Measurements from ENCODE around the gene LILRB3. TPM values are rescaled to one million over a fixed set of nuclear protein-coding genes. Genes with fewer than 3 reads are reported as not detected.

Gene LILRB3
- polyA plus RNA-seq, 1 donor (not counting 4 experiments of a cell fraction or from before 2014, with no cell fraction given): not detected

DNA sequence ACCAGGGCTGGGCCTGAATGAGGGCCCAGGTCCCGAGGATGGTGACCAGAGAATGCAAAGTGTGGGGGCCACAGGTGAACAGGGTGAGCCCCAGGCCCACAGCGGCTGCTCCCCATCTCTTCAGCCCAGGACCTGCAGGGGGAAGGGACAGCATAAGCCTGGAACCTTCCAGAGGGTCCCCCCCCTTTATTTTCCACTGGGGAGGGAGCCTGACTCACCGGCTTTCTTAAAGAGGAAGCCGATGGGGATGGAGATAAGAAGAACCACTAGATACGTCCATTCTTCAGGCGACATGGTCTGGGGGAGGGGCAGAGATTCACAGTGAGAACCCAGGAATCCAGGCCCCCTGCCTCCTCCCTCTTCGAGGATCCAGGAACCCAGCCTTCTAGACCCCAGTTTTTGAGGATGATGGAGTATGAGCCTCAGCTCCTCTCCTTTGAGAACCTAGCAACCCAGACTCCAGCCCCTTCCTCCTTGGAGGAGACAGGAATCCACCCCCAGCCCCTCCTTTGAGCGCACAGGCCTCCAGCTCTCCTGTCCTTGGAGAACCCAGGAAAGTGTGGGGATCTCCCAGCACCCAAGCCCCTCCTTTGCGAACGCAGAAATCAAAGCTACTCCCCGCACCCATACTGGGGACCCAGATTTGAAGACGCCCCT is 34.5 kb downstream of the LILRB3 start:
- Histone ChIP-seq H2AFZ (ENCODE audit: control insufficient read depth, low read length) (peak overlapping the region; percentile 27), H3K27me3 (ENCODE audit: control insufficient read depth, extremely low read depth, insufficient read depth, low read length) (no peaks in the 10 kb centered on the region), H4K20me1 (ENCODE audit: control insufficient read depth, extremely low read depth, insufficient read depth, low read length) (no peaks in the 10 kb centered on the region), H3K79me2 (ENCODE audit: control insufficient read depth, insufficient read depth, low read length) (peaks cover 45% of the 10 kb centered on the region), H3K36me3 (ENCODE audit: control insufficient read depth in 2 of 2, extremely low read depth in 1 of 2, insufficient read depth in 2 of 2, low read length in 2 of 2) (peaks cover 14 to 23% of the 10 kb centered on the region in 2 experiments), H3K4me1 (ENCODE audit: control insufficient read depth, extremely low read depth, insufficient read depth, low read length) (peaks cover 15% of the 10 kb centered on the region), H3K27ac (ENCODE audit: control insufficient read depth, insufficient read depth, low read length) (peak overlapping the region; percentile 62), H3K9me1 (ENCODE audit: control insufficient read depth, extremely low read depth, insufficient read depth, low read length) (no peaks in the 10 kb centered on the region), H3K9me3 (ENCODE audit: control insufficient read depth, low read depth, low read length) (no peaks in the 10 kb centered on the region), H3K4me3 (ENCODE audit: control insufficient read depth in 2 of 3, extremely low read depth in 1 of 3, insufficient read depth in 2 of 3, low read depth in 1 of 3, low read length in 3 of 3) (peak overlapping the region; percentile 82 to 95 (median 87)), H3K4me2 (ENCODE audit: control insufficient read depth, extremely low read depth, insufficient read depth, low read depth, low read length) (peak overlapping the region; percentile 94), H3K9ac (ENCODE audit: control insufficient read depth, extremely low read depth, insufficient read depth, low read length) (peak overlapping the region; percentile 99)
- FAIRE-seq (no peak), DNase-seq (ENCODE audit: low read depth, low spot score) (no peak)
- dilution Hi-C loops (cut with MboI; ENCODE audit: extremely low pct_ligation_motif_present, low sequenced_read_pairs): no loop called here
- TF ChIP-seq CTCF (optimal IDR thresholded peaks at IDR 0.05 in 1 of 3, IDR thresholded peaks at IDR 0.05 in 1 of 3, conservative IDR thresholded peaks at IDR 0.05 in 1 of 3; ENCODE audit: extremely low read depth in 1 of 3, insufficient read depth in 2 of 3, low read length in 3 of 3) (no peak), EZH2 (IDR thresholded peaks at IDR 0.05; ENCODE audit: low read length) (no peak)

GRCh38 chr19:54186934-54187381 is 35.8 kb downstream of the LILRB3 start:
- H3K9ac ChIP-seq (ENCODE audit: control insufficient read depth, extremely low read depth, insufficient read depth, low read length): no peak overlapping the region
- peaks cover 15 to 23% of the 10 kb centered on the region in 2 experiments for H3K36me3 ChIP-seq (ENCODE audit: control insufficient read depth in 2 of 2, extremely low read depth in 1 of 2, insufficient read depth in 2 of 2, low read length in 2 of 2)
- H3K4me2 ChIP-seq (ENCODE audit: control insufficient read depth, extremely low read depth, insufficient read depth, low read depth, low read length): no peak overlapping the region
- H4K20me1 ChIP-seq (ENCODE audit: control insufficient read depth, extremely low read depth, insufficient read depth, low read length): no peaks in the 10 kb centered on the region
- peaks cover 33% of the 10 kb centered on the region for H3K79me2 ChIP-seq (ENCODE audit: control insufficient read depth, insufficient read depth, low read length)
- no peak overlapping the region for H2AFZ ChIP-seq (ENCODE audit: control insufficient read depth, low read length)
- no peak overlapping the region for H3K4me3 ChIP-seq (ENCODE audit: control insufficient read depth in 2 of 3, extremely low read depth in 1 of 3, insufficient read depth in 2 of 3, low read depth in 1 of 3, low read length in 3 of 3)
- no peaks in the 10 kb centered on the region for H3K9me3 ChIP-seq (ENCODE audit: control insufficient read depth, low read depth, low read length)
- FAIRE-seq: no peak
- TF ChIP-seq EZH2 (IDR thresholded peaks at IDR 0.05; ENCODE audit: low read length) (no peak), CTCF (optimal IDR thresholded peaks at IDR 0.05 in 1 of 3, IDR thresholded peaks at IDR 0.05 in 1 of 3, conservative IDR thresholded peaks at IDR 0.05 in 1 of 3; ENCODE audit: extremely low read depth in 1 of 3, insufficient read depth in 2 of 3, low read length in 3 of 3) (no peak)
- H3K27ac ChIP-seq (ENCODE audit: control insufficient read depth, insufficient read depth, low read length): no peak overlapping the region
- DNase-seq (ENCODE audit: low read depth, low spot score): no peak
- no peaks in the 10 kb centered on the region for H3K27me3 ChIP-seq (ENCODE audit: control insufficient read depth, extremely low read depth, insufficient read depth, low read length)
- H3K4me1 ChIP-seq (ENCODE audit: control insufficient read depth, extremely low read depth, insufficient read depth, low read length): peaks cover 11% of the 10 kb centered on the region
- dilution Hi-C loops (cut with MboI; ENCODE audit: extremely low pct_ligation_motif_present, low sequenced_read_pairs): no loop called here
- no peaks in the 10 kb centered on the region for H3K9me1 ChIP-seq (ENCODE audit: control insufficient read depth, extremely low read depth, insufficient read depth, low read length)
